H1 (cell line): ENCODE results near the gene ABCB10.

Experiments
- EP300 ChIP-seq, 2 experiments: IDR thresholded peaks; 1 replicate in 1 of 2; 2 replicates in 1 of 2; pipeline ENCODE4 v1.6.1; 2011 to 2012; ENCODE audit warnings: low read depth in 2 of 2, low read length in 2 of 2, mild to moderate bottlenecking in 2 of 2, borderline replicate concordance in 1 of 2, inconsistent platforms in 1 of 2, moderate library complexity in 1 of 2
- RFX5 ChIP-seq: IDR thresholded peaks from 2 replicates; pipeline ENCODE4 v1.6.1; 2011; ENCODE audit warnings: low read depth, low read length, improper control_type of control experiment, borderline replicate concordance
- YY1 ChIP-seq: IDR thresholded peaks from 2 replicates; pipeline ENCODE4 v1.6.1; 2011; ENCODE audit warnings: low read depth, mild to moderate bottlenecking, low read length
- TF ChIP-seq, protein P1 (sequence below), 3 experiments: IDR thresholded peaks; 1 replicate in 2 of 3; 2 replicates in 1 of 3; pipeline versions ENCODE4 v1.5.1 to v1.6.1; 2011; ENCODE audit warnings: low read length in 3 of 3, mild to moderate bottlenecking in 3 of 3, inconsistent platforms in 2 of 3, low read depth in 1 of 3, moderate library complexity in 1 of 3; ENCODE audit not compliant: insufficient read depth in 1 of 3; ENCODE audit errors: control extremely low read depth in 1 of 3

- peak in 1 of 2 experiments; percentile 67; a peak in 1 of 3 replicates for TF ChIP-seq EP300 (IDR thresholded peaks at IDR 0.05; ENCODE audit: borderline replicate concordance in 1 of 2, low read depth in 2 of 2, low read length in 2 of 2)
- TF ChIP-seq, protein P1, sequence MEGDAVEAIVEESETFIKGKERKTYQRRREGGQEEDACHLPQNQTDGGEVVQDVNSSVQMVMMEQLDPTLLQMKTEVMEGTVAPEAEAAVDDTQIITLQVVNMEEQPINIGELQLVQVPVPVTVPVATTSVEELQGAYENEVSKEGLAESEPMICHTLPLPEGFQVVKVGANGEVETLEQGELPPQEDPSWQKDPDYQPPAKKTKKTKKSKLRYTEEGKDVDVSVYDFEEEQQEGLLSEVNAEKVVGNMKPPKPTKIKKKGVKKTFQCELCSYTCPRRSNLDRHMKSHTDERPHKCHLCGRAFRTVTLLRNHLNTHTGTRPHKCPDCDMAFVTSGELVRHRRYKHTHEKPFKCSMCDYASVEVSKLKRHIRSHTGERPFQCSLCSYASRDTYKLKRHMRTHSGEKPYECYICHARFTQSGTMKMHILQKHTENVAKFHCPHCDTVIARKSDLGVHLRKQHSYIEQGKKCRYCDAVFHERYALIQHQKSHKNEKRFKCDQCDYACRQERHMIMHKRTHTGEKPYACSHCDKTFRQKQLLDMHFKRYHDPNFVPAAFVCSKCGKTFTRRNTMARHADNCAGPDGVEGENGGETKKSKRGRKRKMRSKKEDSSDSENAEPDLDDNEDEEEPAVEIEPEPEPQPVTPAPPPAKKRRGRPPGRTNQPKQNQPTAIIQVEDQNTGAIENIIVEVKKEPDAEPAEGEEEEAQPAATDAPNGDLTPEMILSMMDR (IDR thresholded peaks at IDR 0.05; ENCODE audit: control extremely low read depth in 1 of 3, insufficient read depth in 1 of 3, low read depth in 1 of 3, low read length in 3 of 3) = peak; percentile 82 to 91 (median 88)
- TF ChIP-seq YY1 = peak; percentile 80
- no peak for TF ChIP-seq RFX5
These were observed at the start of gene ABCB10 for GRCh38 chr1:229558460-229559335.
